Measurements from ENCODE around the gene SUPT4H1.

SUPT4H1 gene

GRCh38 chr17:58318065-58318481 lies 33.9 kb downstream of the SUPT4H1 start:
- CTCF ChIA-PET: interaction anchor here (0.6 to 7.8 kb wide), 36 partner anchors 9 to 201 kb away, joined by 3 to 138 read pairs (median 6); partner anchors contain the start of genes RNF43, SUPT4H1 and TSPOAP1
- no peak overlapping the region for H3K4me3 ChIP-seq (ENCODE audit: low read depth, low read length)
- POLR2A ChIA-PET: interaction anchor here (0.8 to 1.7 kb wide), 3 partner anchors 21 to 41 kb away, joined by 3 to 12 read pairs (median 6); partner anchors contain the start of gene SUPT4H1
- TF ChIP-seq CTCF (IDR thresholded peaks at IDR 0.05; ENCODE audit: insufficient read depth, low read length, missing control alignments): no peak
- DNase-seq (ENCODE audit: low read depth, low spot score): no peak

- CTCF ChIA-PET: interaction anchor here (0.6 to 7.8 kb wide), 40 partner anchors 9 to 201 kb away, joined by 3 to 138 read pairs (median 6); partner anchors contain the start of genes MTMR4, RNF43, SUPT4H1 and TSPOAP1
- peak; percentile 17 for DNase-seq (ENCODE audit: low read depth, low spot score)
- H3K4me3 ChIP-seq (ENCODE audit: low read depth, low read length): no peak overlapping the region
- POLR2A ChIA-PET: interaction anchor here (0.8 to 1.7 kb wide), 3 partner anchors 22 to 42 kb away, joined by 3 to 12 read pairs (median 6); partner anchors contain the start of gene SUPT4H1
- peak; percentile 85 for TF ChIP-seq CTCF (IDR thresholded peaks at IDR 0.05; ENCODE audit: insufficient read depth, low read length, missing control alignments)
These were observed 34.5 kb downstream of the SUPT4H1 start for GRCh38 chr17:58317421-58318064.

GRCh38 chr17:58316260-58316960 lies 35.6 kb downstream of the SUPT4H1 start:
- ChIA-PET POLR2A (interaction anchor here (0.5 to 1.7 kb wide), 3 partner anchors 23 to 36 kb away, joined by 3 to 12 read pairs (median 6); partner anchors contain the start of gene SUPT4H1), CTCF (interaction anchor here (0.9 to 7.8 kb wide), 30 partner anchors 8 to 200 kb away, joined by 3 to 138 read pairs (median 6); partner anchors contain the start of genes RNF43, SUPT4H1 and TSPOAP1)
- TF ChIP-seq CTCF (IDR thresholded peaks at IDR 0.05; ENCODE audit: insufficient read depth, low read length, missing control alignments): no peak
- no peak for DNase-seq (ENCODE audit: low read depth, low spot score)
- no peak overlapping the region for H3K4me3 ChIP-seq (ENCODE audit: low read depth, low read length)

GRCh38 chr17:58315750-58316149 lies 36.3 kb downstream of the SUPT4H1 start:
- CTCF ChIA-PET: interaction anchor here (0.9 to 7.8 kb wide), 12 partner anchors 11 to 132 kb away, joined by 3 to 138 read pairs (median 6); partner anchors contain the start of genes RNF43, SUPT4H1 and TSPOAP1
- H3K4me3 ChIP-seq (ENCODE audit: low read depth, low read length): no peak overlapping the region
- TF ChIP-seq CTCF (IDR thresholded peaks at IDR 0.05; ENCODE audit: insufficient read depth, low read length, missing control alignments): no peak
- POLR2A ChIA-PET: interaction anchor here (0.5 kb wide), 1 partner anchor 31 kb away, joined by 3 read pairs; no protein-coding TSS in a partner anchor
- DNase-seq (ENCODE audit: low read depth, low spot score): no peak

- POLR2A ChIA-PET: no interaction called here
- no peak for TF ChIP-seq CTCF (IDR thresholded peaks at IDR 0.05; ENCODE audit: insufficient read depth, low read length, missing control alignments)
- DNase-seq (ENCODE audit: low read depth, low spot score): no peak
- CTCF ChIA-PET: interaction anchor here (0.7 to 7.8 kb wide), 12 partner anchors 8 to 133 kb away, joined by 3 to 138 read pairs (median 4); partner anchors contain the start of genes RNF43 and SUPT4H1
- no peak overlapping the region for H3K4me3 ChIP-seq (ENCODE audit: low read depth, low read length)
These were observed 36.7 kb downstream of the SUPT4H1 start for GRCh38 chr17:58315281-58315711.

Data from AG04449 (cell line).